RPMI7951 (cell line): Measurements from ENCODE around the gene ADAMTSL1. TPM values are rescaled to one million over a fixed set of nuclear protein-coding genes. Genes with fewer than 3 reads are reported as not detected.

Experiments used
- DNase-seq: peaks from one replicate; pipeline ENCODE4 v3.0.0-alpha.2; 2012; ENCODE audit warnings: low read depth
- total RNA-seq: library from RNA; depleted of rRNA; stranded (reverse); fragments of >200 nt; shearing (Covaris generic); gene quantifications from 2 replicates; pipeline ENCODE4 v1.2.3, GENCODE V29; 2014

ADAMTSL1 gene
- total RNA-seq, 1 experiment from 2014 or later, result 25.1 TPM

GRCh38 chr9:18555105-18555883, 81.3 kb downstream of the ADAMTSL1 start:
- DNase-seq, result no peak

- DNase-seq, result no peak
These were observed 90.3 kb downstream of the ADAMTSL1 start for GRCh38 chr9:18564018-18564880.

GRCh38 chr9:18566121-18566520, 92.2 kb downstream of the ADAMTSL1 start:
- peak; percentile 10 for DNase-seq

- DNase-seq, result peak; percentile 54
These were observed 95.0 kb downstream of the ADAMTSL1 start for GRCh38 chr9:18568973-18569372.

- DNase-seq, result no peak
These were observed 96.1 kb downstream of the ADAMTSL1 start for GRCh38 chr9:18569941-18570630.

GRCh38 chr9:18573021-18573556, 99.1 kb downstream of the ADAMTSL1 start:
- no peak for DNase-seq

- no peak for DNase-seq
These were observed 101.7 kb downstream of the ADAMTSL1 start for GRCh38 chr9:18575686-18576085.

GRCh38 chr9:18579536-18579935, 105.6 kb downstream of the ADAMTSL1 start:
- no peak for DNase-seq

- DNase-seq, result no peak
These were observed 106.2 kb downstream of the ADAMTSL1 start for GRCh38 chr9:18580151-18580550.

GRCh38 chr9:18585996-18586395, 112.0 kb downstream of the ADAMTSL1 start:
- no peak for DNase-seq

GRCh38 chr9:18588002-18588401, 114.0 kb downstream of the ADAMTSL1 start:
- peak; percentile 48 for DNase-seq

- no peak for DNase-seq
These were observed 117.3 kb downstream of the ADAMTSL1 start for GRCh38 chr9:18591261-18591660.

GRCh38 chr9:18594837-18595236, 120.9 kb downstream of the ADAMTSL1 start:
- no peak for DNase-seq

GRCh38 chr9:18595597-18595996, 121.6 kb downstream of the ADAMTSL1 start:
- DNase-seq, result peak; percentile 43

GRCh38 chr9:18596920-18597319, 123.0 kb downstream of the ADAMTSL1 start:
- peak; percentile 52 for DNase-seq

GRCh38 chr9:18598969-18599368, 125.0 kb downstream of the ADAMTSL1 start:
- DNase-seq, result no peak

GRCh38 chr9:18601026-18601425, 127.1 kb downstream of the ADAMTSL1 start:
- DNase-seq, result no peak

GRCh38 chr9:18601956-18602355, 128.0 kb downstream of the ADAMTSL1 start:
- no peak for DNase-seq

- DNase-seq, result no peak
These were observed 131.1 kb downstream of the ADAMTSL1 start for GRCh38 chr9:18604767-18605730.

- DNase-seq, result peak; percentile 56
These were observed 131.8 kb downstream of the ADAMTSL1 start for GRCh38 chr9:18605766-18606180.

GRCh38 chr9:18606281-18606680, 132.3 kb downstream of the ADAMTSL1 start:
- DNase-seq, result no peak
